GM19043 (cell line): Measurements from ENCODE around the gene BMAL1.

ENCODE experiments used
- ATAC-seq: cut with Tn5 transposase; IDR thresholded peaks from one replicate; pipeline ENCODE4 v1.9.1; 2021; ENCODE audit warnings: low read depth; ENCODE audit not compliant: unreplicated experiment

BMAL1 gene

GRCh38 chr11:13314676-13315394, 37.2 kb downstream of the BMAL1 start:
- no peak for ATAC-seq

GRCh38 chr11:13315517-13316432, 38.2 kb downstream of the BMAL1 start:
- ATAC-seq = no peak

GRCh38 chr11:13316528-13316961, 39.0 kb downstream of the BMAL1 start:
- no peak for ATAC-seq

- ATAC-seq = no peak
These were observed 39.9 kb downstream of the BMAL1 start for GRCh38 chr11:13317293-13318080.

- peak; percentile 81 for ATAC-seq
These were observed 41.1 kb downstream of the BMAL1 start for GRCh38 chr11:13318498-13319295.

GRCh38 chr11:13320688-13321087, 43.1 kb downstream of the BMAL1 start:
- no peak for ATAC-seq

GRCh38 chr11:13321431-13321830, 43.8 kb downstream of the BMAL1 start:
- no peak for ATAC-seq

- ATAC-seq = no peak
These were observed 46.6 kb downstream of the BMAL1 start for GRCh38 chr11:13324141-13324540.

- ATAC-seq = no peak
These were observed 47.1 kb downstream of the BMAL1 start for GRCh38 chr11:13324709-13325108.

- no peak for ATAC-seq
These were observed 49.8 kb downstream of the BMAL1 start for GRCh38 chr11:13327421-13327820.

GRCh38 chr11:13328286-13328685, 50.7 kb downstream of the BMAL1 start:
- no peak for ATAC-seq

GRCh38 chr11:13329670-13330356, 52.2 kb downstream of the BMAL1 start:
- ATAC-seq = no peak

- ATAC-seq = no peak
These were observed 54.5 kb downstream of the BMAL1 start for GRCh38 chr11:13332124-13332523.

GRCh38 chr11:13333456-13333957, 55.9 kb downstream of the BMAL1 start:
- ATAC-seq = peak; percentile 44

GRCh38 chr11:13334034-13334786, 56.6 kb downstream of the BMAL1 start:
- ATAC-seq = no peak

GRCh38 chr11:13335319-13335718, 57.7 kb downstream of the BMAL1 start:
- peak; percentile 47 for ATAC-seq

- no peak for ATAC-seq
These were observed 58.8 kb downstream of the BMAL1 start for GRCh38 chr11:13336246-13336878.

GRCh38 chr11:13338019-13338426, 60.4 kb downstream of the BMAL1 start:
- no peak for ATAC-seq
